ENCODE results near the gene ANXA11.
"Not testable (repeated sequence)": the region's sequence is repeated elsewhere in the genome, so short reads cannot be mapped to it uniquely, and the experiment has no call there.

ANXA11 gene

DNA sequence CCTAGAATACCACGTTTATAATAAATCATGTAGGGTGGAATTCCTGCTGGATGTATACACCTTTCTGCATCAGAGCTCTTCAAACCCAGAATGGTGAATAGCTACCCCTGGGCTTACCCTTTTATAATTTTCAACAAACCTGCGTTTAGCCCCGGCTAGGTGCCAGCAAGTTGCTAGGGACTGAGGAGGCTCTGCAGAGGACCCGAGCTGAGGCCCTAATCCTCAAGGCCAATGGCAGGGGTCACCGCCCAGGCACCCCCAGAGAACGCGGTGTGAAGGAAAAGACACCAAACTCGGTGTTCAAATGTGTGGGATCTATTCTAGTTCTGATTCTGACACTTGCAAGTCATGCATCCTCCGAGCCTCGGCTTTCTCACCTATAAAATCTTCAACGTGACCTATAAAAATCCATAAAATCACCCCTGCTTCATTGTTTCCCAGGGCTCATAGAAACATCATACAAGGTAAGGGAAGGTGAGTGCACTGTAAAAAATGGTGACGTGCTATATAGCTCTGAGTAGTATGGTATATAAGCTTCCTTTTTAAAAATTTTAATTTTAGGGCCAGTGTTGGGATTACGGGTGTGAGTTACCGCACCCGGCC, 2.5 kb upstream of the ANXA11 start:
- DNase-seq: no peak

DNA sequence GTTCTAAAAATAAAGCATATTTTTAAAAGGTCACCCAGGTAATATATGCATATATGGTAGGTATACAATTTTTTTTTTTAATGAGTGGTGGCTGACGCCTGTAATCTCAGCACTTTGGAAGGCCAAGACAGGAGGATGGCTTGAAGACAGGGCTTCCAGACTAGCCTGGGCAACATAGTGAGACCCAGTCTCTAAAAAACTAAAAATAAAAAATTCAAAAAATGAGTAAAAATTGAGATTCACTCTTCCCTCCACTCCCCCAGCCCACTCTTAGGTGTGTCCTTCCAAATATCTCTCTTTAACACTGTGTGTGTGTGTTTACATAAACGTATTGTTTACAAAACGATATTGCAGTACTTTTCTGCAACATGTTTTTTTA, 929 bp upstream of the ANXA11 start:
- DNase-seq: no peak

DNA sequence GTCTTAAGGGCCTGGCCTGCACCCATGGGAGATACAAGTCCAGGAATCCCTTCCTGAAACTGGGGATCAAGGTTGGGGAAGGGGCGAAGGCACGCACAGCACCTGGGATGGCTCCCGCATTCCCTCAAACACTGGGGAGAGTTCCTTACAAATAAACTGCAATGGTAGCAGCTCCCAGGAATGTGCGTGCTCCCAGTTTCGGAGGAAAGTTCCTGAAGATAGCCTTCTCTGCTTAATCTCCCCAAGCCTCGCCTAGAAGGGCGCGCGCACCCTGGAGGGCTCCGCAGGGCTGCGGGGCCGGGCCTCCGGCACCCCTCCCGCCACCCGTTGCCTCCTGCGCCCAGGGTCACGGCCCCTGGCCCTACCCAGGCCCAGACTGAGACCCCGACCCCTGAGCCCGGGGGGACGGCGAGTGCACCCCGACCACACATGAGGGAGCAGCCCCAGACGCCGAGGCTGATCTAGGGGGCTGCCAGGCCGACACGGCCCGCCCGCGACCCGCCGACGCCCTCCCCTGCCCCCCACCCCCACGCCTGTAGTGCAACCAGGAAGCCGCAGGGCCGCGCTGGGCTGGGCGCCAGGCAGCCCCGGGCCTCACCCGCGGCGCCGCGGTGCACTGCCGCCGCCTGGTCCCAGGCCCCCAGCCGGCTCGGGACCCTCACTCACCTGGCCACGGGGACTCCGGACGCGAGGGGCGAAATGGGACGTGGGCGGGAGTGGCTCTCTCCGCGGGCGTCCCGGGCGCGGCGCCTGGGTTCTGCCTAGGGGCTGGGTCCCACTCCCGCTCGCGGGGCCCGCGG, 460 bp downstream of the ANXA11 start:
- DNase-seq: peak in 1 of 2 experiments; percentile 33

DNA sequence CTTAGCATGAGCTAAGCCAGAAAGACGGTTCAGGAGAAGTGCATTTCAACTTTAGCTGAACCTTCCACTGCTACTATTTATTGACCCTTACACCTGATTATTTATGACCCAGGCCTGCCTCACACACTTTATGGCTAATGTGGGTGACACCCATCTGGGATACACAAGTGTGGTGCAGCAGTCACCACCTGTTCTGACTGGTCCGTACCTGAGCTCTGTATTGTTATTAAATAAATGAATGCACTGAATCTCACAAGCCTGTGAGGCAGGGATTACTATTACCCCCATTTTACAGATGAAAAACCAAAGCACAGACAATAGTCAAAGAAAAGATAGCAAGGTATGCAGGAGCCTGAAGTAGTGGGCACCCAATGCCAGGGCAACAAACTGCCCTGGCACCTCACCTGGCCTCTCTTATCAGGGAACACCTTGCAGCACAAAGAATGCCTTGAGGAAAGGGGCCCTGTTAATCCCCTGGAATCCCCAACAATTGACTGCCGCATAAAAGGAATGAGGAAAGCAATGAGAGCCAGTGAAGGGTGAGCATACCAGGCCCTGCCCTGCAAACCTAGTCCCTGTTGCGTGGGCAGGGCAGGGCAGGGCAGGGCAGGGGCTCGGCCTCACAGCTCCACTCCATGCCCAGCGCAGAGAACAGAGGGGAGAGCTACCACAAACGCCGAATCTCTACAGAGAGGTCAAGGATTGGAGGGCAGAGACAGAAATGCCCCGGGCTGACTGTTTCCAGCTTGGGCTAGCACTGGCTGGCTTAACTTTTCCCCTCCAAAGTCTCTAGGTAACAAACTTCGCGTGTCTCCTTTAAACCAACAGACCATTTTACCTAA, 1.3 kb downstream of the ANXA11 start:
- no peak for DNase-seq

DNA sequence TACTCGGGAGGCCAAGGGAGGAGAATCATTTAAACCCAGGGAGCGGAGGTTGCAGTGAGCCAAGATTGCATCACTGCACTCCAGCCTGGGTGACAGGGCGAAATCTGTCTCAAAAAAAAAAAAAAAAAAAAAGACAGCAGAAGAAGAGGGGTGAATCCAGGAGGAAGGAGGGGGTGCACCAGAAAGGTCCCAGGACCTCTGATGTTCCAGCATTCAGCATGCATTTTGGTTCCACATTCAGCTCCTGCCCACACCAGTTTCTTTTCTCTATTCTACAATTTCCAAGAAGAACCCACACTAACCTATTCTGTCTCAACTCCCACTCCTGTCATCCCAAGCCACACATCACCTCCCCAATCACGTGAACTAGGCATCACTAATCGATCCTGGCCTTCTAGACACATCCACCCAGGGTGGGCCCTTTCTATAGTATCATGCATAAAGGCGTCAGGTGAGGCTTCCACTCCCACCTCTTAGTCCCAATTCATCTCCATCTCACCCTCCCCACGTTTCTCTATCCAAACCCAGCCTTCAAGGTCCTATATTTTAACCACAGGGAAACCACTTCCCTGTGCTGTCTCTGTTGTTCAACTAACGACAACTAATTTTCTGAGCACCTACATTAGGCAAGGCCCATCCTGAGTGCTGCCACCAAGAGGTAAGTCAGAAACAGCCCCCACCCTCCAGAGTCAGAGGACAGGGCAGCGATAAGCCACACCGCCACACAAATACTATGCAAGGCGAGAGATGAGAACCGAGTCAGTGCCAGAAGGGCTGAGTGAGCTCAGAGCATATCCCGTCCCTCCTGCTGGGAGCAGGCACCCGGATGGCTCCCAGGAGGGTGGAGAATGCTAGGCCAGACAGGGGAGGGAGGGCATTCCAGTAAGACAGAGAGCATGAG, 2.2 kb downstream of the ANXA11 start:
- DNase-seq: peak; percentile 47 to 67

DNA sequence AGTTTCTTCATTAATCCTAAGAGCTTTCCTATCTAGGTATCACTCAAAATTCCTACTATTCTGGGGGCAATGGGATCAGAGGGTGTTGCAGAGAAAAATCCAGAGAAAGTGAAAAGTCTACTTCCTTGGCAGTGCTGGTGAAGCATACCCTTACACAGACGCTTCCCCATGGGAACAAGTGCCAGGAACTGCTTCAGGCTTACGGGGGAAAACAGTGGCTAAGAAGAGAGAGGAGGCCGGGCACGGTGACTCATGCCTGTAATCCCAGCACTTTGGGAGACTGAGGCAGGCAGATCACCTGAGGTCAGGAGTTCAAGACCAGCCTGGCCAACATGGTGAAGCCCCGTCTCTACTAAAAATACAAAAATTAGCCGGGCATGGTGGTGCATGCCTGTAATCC, 2.8 kb downstream of the ANXA11 start:
- not testable (repeated sequence) for DNase-seq

DNA sequence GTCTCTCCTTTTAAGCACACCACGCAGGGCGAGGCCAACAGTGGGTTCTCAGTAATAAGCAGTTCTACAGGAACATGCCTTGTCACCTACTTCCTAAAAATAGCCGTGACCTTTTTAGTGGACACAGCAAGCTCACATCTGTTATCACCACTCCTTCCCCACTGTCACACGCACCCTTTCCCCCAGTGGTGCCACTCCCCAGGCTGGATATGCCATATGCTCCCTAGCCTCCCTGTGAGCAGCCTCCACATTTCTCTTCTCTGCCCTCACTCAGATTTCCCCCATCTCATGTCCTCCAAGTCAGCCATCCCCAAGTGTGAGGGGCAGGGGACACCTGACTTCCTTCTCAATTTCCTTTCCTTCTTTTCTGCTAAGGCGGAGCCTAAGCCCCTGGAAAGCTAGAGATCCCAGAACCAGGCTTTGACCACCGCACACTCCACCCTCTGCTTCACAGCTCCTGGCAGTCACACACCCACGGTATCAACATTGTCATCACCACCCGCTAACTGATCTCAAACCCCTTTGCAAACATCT, 3.7 kb downstream of the ANXA11 start:
- DNase-seq: no peak

DNA sequence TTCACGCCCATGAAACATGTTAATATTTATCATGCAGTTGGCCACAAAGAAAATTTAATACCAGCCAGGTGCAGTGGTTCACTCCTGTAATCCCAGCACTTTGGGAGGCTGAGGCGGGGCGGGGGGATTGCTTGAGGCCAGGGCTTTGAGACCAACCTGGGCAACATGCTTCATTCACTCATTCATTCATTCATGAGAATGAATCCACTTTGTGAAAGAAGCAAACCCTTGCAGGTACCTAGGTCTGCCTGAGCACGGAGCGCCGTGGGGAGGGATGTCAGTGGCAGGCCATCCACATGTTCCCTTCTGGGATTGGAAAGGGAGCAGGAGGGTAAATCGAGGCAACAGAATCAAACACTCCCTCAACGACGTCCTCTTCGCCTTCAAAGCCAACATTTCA, 4.7 kb downstream of the ANXA11 start:
- DNase-seq: no peak

DNA sequence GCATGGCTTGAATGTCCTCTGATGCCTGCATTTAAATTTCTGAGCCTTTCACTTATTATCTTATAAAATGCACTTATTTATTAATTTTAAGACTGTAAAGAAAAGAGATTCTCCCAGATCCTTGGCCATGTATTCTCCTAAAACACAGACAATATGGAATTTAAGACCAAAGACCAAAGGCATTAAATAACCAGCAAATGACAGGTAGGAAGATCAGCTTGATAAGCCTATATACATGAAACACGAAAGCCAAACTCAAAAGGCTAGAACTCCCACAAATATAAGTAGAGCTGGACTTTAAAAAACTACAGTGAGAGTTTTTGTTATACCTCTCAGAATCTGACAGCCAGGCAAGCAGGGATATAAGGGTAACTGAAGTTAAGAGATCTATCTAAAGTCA, 5.1 kb downstream of the ANXA11 start:
- no peak for DNase-seq

DNA sequence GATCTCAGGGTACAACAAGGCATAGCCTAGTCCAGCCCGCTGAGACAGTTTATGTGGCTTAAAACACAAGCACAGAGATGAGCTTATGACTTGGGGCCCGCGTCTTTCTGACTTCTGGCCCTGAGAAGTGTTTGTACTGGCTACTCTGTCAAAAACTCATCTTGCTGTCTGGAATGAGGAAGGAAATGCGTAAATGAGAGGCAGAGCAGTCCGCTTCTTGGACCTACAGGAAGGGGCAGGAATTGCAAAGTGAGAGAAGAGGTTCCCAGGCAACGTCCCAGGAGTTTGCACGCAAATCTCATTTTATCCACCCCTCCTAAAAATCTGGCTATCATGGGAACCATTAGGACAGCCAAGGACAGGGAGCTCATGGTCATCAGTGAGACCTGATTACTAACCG, 5.5 kb downstream of the ANXA11 start:
- no peak for DNase-seq

DNA sequence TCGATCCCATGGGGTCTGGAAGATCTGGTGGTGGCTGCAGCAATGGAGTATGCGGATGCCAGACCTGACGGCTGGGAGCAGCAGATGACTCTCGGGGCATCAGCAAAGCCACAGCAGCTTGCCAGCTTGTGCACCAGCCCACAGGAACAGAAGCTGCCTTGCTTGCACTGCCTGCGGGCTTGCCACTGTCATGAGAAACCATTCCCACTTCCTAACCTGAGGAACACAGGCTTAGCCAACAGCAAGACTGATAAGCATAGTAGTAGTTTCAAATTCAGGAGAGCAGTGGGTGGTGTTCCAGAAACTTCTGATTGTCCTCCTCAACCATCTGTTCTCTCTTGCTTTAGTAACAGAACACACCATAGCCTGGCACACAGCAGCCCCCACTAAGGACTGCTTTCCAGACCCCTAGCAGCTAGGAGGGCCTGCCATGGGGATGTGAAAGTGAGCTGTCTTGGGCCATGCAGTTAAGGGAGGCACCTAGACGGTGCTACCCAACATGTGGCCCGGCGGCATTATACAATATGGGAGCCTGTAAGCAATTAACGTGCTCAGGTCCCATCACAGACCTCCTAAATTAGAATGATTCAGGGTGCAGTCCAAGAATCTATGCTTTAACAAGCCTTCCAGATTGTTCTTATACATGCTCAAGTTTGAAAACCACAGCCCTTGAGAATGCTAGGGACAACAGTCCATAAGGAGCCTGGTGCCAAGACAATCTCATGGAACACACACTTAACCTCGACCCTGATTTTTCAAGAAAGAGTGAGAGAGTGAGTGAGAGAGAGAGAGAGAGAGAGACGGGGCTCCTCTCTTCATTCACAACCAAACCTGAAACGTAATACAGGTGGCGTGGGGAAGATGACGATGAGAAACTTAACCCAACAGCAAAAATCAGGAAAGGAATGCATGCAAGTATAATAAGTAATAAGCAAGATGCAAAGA, 7.1 kb downstream of the ANXA11 start:
- DNase-seq: no peak

DNA sequence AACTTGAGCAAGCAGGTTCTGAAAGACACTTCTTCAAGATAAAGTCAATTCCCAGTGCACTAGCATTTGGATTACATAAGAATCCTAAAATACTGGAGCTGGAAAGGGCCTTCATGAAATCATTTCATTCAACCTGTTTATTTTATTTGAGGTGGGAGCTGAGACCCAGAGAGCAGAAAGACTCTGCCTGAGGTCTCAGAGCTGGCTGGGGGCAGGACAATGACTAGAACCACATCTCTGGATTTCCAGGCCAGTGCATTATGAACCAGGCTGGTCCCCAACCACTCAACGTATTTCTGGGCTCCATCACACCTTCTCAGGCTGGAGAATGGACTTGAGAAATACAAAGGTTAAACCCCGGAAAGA, 8.4 kb downstream of the ANXA11 start:
- no peak for DNase-seq

DNA sequence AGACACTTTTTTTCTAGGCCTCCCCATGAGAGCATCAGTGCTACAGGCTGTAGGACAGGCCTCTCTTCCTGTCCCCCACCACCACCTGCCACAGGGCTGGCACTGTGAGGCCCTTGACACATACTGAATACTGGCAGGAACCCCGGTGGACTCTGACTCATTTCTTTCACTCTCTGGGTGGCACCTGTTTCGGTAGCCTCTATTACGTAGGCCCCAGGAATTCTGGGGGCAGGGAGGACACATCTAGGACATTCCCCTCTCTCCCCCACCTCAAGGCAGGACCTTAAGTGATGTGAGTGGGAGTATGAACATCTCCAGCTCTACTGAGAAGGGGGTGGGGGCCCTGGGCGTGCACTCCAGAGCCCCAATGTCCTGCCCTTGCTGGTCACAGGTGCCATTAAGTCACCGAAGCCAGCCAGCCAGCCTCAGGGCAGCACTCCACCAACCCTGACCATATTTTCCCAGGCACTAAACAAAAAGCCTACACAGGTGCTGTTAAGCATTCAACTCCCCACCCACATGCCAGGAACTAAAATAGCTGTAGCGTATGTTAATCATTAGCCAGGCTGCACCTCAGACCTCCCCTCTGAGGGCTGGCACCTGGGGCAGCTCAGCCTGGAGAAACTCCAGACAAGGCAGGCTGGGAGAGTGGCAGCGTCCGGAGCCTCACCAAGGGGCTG, 8.9 kb downstream of the ANXA11 start:
- peak; percentile 55 to 74 for DNase-seq

DNA sequence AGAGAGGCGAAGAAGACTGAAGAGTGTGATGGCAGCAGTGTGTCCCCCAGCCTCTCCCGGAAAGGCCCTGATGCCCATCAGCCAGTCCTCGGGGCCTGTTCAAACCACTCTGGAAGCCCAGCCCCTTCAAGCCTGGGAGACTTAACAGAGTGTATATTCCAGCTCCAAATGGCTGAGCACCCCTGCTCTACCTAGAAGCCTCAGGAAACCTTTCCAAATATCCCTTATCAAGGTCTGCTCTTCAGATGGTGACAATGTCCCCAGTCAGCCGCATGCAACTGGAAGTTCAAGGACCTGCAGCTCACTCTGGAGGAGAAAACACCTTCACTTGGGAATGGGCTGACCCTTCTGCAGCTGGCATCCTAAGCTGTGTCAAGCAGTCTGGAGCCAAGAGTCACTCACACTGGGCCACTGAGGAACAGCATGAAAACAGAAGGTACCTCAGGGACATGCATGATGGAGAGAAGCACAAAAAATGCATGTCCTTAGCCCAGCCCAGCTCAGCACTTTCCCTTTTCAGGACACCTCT, 10.2 kb downstream of the ANXA11 start:
- DNase-seq: no peak

DNA sequence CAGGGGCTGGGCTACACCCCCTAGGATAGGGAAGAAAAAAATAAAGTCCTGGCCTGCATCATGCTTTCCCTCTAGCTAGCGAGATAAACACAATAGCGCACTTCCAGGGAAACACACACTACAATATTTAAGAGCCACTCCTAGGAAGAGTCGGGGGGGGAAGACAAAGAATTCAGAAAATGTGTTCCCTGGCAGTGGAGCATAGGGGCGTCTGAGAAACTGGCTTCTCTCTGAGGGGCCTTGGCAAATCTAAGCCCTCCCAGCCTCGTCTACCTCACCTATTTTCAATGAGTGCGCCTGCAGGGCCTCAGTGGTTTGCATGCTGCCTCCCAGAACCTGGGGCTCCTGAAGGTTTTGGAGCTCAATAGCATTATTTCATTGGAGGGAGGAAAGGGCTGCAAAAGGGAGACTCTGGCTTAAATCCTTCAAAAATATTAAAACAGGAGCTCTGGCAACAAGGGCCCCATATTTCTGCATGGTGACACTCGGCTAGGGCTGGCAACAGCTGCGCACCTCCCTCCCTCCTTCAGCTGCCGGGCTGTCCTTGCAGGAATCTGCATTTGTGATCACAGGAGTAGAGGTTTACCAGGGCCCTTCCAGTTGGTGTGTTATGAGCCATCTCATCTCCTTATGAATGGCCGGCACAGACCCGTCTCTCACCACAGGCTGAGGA, 10.8 kb downstream of the ANXA11 start:
- no peak for DNase-seq

DNA sequence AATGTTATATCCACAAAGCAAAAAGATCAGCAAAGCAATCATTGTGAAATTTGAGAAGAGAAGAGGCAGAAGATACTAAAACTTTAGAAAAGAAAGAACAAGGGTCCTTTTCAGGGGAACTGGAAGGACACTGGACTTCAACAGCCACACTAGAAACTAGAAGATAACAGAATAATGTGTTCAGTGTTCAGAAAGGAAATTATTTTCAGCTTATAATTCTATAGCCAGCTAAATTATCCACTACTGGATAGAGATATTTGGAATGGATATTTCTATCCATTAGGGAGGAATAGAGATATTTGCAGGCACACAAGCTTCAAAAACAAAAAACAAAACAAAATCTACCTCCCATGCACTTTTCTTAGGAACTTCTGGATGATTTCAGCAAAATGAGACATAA, 12.8 kb downstream of the ANXA11 start:
- DNase-seq: no peak

DNA sequence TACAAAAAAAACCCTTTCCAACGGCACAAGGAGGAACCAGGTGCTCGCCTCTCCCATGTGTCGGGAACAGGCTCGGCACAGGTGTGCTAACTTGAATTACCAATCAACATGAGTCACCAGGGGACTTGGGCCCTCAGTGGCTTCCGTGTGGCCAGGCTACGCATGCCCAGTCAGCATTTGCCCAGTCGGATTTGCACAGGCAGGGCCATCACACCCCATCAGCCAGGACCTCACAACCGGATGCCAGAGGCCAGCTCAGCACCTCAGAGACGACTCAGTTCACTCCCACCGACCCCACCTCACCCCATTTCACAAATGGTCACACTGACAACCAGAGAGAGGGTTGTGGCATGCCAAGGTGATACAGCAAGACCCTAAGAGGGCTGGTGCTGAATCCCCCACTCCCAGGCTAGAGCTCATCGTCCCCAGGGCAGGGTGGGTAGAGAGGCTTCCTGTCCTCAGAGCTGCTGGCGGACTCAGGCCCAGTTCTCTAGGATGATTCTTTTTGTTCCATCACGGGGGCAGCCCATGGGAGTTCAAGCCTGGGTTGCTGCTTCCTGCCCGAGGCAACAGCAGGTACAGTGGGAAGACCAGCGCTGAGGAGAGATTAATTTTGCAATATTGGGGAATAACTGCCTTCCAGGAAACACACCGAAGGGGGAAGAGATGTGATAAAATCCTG, 13.6 kb downstream of the ANXA11 start:
- no peak for DNase-seq

DNA sequence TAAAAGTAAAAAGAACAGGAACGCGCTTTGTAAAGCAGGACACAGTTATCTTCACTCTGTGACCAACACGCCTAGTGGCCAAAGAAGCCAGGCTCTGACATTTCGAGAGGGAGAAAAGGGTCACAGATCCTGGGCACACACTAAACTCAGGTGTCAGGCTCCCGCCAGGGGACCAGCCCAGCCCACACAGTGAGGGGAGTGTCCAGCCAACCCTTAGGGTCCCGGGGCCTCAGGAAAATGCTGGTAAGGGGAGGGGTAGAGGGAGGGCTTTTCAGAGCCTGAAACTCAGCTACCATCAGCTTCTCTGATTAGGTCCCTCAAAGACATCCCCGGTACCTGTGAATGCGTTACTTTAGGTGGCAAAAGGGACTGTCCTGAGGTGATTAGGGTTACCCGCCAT, 16.6 kb downstream of the ANXA11 start:
- no peak for DNase-seq

All from stimulated activated CD4-positive, alpha-beta T cell treated with anti-CD3 and anti-CD28 coated beads, Interleukin-4, amount 100 ng/mL, for 4 hours (primary cell).